Fibroblast of gingiva (primary cell): ENCODE data around the gene LYRM4.

ENCODE experiments used
- DNase-seq: peaks from one replicate; pipeline ENCODE4 v3.0.0-alpha.2; 2011; ENCODE audit warnings: low read depth

Gene LYRM4

GRCh38 chr6:5174756-5175549, 85.8 kb downstream of the LYRM4 start:
- DNase-seq = no peak

GRCh38 chr6:5174244-5174643, 86.5 kb downstream of the LYRM4 start:
- DNase-seq = no peak

DNA sequence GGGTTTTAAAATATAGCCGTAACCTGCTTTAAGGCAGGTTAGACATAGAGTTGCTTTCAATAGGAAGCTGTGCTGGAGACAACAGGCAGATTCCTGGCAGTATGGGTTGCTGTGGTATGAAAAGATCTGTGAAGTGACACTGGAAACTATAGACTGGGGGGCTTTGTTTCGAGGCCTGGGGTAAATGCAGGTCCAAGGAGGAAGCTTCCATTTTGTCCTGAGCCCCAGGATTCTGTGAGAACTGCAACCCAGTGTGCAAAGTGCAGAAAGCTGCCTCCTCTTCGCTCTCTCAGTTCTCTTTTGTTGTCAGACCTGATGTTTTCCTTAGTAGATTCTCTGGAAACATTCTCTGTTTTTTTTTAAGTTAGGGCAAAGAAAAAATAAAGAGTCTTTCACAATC, 86.9 kb downstream of the LYRM4 start:
- no peak for DNase-seq

- DNase-seq = no peak
Observed at GRCh38 chr6:5172897-5173474, 87.8 kb downstream of the LYRM4 start.

- no peak for DNase-seq
Observed at GRCh38 chr6:5172041-5172653, 88.6 kb downstream of the LYRM4 start.

GRCh38 chr6:5167501-5167900, 93.2 kb downstream of the LYRM4 start:
- DNase-seq = peak; percentile 34

DNA sequence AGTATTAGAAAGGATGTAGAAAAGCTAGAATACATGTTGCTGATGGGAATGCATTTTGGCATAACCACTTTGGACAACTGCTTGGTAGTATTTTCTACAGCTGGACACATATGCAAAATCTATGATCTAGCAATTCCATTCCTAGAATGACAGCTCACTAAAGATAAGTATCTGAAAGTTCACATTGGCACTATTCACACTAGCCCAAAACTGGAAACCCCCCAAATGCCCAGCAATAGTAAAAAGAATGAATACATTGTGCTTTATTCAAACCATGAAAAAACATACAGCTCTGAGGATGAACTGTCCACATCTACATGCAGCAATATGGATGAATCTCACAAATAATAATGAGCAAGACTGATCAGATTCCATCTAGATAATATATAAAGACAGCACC, 96.7 kb downstream of the LYRM4 start:
- no peak for DNase-seq

DNA sequence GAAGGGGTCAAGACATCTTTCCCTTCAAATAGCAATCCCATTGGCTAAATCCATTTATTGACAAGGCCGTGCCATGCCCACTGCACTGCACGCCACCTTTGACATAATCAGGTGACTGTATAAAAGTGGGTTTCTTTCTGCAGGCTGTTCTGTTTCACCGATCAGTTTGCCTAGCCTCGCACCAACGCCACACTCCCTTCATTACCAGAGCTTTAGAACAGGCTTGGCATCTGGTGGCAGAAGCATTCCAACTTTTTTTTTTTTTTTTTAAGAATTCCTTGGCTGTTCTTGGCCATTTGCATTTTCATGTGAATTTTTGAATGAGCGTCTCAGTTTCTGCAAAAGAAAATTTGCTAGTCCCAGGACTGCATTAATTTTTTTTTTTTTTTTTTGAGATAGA, 97.5 kb downstream of the LYRM4 start:
- no peak for DNase-seq

DNA sequence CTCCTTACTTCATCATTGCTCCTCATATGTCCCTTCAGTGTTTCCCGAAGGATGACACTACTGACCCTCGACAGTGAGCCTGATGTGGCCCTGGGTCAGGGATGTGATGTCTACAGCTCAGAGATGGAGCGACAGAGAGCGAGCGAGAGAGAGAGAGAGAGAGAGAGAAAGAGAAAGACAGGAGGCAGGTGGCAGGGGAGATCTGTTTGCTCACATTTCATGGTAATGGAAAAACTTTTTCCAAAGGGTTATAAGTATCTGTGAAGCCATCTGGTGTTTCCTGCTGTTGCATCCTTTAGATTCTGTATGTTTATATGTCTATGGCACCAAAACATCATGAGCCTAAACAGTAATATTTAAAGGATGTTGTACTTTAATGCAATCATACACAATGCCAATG, 98.4 kb downstream of the LYRM4 start:
- DNase-seq = no peak

DNA sequence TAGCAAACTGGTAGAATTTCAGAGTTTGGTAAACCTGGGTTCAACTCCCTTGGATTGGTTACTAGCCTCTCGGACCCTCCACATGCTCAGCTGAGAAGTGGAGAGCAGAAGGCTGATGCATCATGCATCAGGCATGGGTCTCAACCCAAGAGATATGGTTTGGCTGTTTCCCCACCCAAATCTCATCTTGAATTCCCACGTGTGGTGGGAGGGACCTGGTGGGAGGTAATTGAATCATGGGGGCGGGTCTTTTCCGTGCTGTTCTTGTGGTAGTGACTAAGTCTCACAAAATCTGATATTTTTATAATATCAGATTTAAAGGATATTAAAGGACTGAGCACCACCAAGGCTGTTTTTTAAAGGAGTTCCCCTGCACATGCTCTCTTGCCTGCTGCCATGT, 100.5 kb downstream of the LYRM4 start:
- no peak for DNase-seq

GRCh38 chr6:5159162-5159561, 101.6 kb downstream of the LYRM4 start:
- no peak for DNase-seq

DNA sequence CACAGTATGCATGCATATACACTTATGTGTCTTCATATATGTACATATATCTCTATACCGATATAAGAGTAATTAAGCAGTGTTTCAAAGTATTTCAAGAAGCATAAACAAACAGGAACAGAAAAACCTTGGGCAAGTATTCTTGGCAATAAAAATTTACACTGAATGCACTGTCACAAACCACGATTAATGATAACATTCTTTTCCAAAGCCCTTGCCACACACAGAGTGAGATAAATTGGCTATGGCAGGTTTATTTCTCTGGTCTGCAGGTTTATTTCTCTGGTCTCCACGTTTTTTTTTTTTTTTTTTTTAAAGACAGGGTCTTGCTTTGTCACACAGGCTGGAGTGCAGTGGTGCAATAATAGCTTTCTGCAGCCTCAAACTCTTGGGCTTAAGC, 102.6 kb downstream of the LYRM4 start:
- no peak for DNase-seq

DNA sequence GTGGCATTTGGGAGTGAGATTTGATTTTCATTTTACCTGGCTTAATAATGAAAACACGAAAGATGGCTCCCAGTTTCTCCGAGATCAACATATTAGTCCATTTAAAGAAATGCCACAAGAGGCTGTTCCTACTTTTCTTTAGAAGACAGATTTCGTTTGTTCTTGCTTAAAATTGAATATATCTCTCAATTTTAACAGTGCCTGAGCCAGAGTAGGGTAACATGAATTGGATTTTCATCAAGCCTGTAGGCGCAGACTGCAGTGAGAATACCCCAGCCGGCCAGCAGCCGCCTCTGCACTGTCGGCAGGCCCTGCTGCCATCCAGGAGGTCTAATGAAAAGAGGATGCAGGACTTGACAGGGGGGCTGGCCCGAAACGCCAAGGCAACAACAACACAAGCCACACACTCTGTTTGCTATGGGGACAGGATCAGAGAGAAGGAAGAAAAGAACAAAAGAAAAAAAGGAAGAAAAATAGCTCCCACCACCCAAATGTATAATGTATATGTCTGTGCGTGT, 103.1 kb downstream of the LYRM4 start:
- no peak for DNase-seq

GRCh38 chr6:5156627-5157026, 104.1 kb downstream of the LYRM4 start:
- no peak for DNase-seq

- no peak for DNase-seq
Observed at GRCh38 chr6:5155906-5156305, 104.8 kb downstream of the LYRM4 start.

GRCh38 chr6:5153186-5153585, 107.6 kb downstream of the LYRM4 start:
- DNase-seq = no peak

DNA sequence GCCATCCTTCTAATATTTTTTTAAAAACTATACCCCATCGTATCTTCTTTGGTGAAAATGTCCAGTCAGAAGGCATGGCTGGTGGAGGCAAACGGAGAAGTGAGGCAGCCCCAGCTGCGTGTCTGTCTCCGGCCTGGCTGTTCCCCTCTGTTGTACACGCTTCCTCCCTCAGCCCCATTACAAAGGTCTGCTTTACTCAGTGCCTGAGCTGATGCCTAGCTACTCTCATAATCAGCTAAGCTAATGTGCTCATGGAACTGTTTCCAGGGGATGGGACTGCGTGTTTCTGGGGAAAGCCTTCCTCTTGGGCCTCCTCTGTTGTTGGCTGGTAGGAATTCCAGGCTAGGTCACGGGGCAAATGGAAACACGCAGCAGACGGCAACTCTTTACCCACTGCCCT, 108.3 kb downstream of the LYRM4 start:
- DNase-seq = no peak

DNA sequence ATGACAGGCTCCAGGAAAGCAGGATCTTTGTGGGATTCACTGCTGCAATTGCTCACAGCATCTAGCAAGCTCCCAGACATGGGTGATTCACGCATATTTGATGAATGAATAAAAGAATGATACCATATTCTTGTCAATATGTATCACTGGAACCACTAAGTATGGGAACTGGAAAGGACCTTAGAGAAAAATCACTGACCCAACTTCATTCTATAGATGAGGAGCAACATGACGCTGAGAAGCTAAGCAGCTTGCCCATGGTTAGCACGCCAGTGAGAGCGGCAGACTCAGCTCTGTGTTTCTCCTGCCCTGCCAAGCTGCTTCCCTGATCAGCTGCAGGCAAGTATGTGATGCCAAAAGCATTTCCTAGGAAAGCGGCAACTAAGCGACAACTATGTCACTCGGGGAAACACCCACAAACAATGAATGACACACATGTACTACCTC, 108.8 kb downstream of the LYRM4 start:
- peak; percentile 31 for DNase-seq

- DNase-seq = no peak
Observed at GRCh38 chr6:5151360-5151954, 109.3 kb downstream of the LYRM4 start.

DNA sequence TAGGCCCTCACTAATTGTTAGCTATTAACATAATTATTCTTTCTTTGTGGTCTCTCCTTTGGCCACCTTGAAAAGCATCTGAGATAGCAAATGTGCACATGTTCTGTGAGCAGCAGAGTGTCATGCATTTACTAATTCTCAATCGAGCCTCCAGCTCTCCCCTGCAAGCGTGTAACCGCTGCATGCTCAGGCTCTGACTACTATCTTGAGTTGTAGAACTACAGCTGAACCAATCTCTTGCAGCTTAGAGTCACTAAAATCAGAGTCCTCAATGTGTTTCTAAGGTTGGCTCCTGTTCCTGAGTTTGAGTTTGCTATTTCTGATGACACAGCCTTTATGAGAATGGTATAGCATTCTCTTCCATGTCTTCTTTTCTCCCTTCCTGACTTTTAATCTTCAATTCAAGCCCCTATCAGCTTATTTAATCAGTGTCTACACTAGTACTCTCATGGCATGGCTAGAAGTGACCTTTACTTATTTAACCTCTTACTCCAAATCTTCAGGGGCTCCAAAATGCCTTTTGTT, 110.1 kb downstream of the LYRM4 start:
- DNase-seq = no peak

GRCh38 chr6:5149891-5150290, 110.9 kb downstream of the LYRM4 start:
- DNase-seq = no peak

DNA sequence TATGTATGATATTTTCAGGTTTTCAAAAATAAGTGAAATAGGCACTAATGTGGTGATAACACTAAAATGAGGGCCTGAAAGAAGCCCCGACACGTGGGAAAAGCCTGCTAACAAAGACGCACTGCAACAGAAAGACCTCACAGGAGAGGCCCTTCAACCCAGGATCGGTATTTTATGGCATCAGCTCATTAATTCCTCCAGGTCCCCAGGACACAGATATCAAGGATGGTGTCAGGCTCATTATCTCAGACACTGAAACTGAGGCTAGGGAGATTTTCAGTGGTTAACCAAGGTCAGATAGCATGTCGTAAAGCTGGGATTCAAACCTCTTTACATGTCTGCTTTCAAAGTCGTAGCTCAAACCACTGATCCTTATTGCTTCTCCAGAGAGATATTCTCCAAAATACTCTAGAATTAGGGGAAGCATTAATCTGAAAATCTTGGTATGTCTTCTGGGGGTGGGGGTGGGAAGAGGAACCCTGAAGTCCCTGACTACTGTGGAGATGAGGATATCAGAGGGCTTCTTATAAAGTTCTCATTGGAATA, 111.5 kb downstream of the LYRM4 start:
- DNase-seq = no peak
